Measurements from ENCODE around the gene B4GALT6.

B4GALT6 gene

DNA sequence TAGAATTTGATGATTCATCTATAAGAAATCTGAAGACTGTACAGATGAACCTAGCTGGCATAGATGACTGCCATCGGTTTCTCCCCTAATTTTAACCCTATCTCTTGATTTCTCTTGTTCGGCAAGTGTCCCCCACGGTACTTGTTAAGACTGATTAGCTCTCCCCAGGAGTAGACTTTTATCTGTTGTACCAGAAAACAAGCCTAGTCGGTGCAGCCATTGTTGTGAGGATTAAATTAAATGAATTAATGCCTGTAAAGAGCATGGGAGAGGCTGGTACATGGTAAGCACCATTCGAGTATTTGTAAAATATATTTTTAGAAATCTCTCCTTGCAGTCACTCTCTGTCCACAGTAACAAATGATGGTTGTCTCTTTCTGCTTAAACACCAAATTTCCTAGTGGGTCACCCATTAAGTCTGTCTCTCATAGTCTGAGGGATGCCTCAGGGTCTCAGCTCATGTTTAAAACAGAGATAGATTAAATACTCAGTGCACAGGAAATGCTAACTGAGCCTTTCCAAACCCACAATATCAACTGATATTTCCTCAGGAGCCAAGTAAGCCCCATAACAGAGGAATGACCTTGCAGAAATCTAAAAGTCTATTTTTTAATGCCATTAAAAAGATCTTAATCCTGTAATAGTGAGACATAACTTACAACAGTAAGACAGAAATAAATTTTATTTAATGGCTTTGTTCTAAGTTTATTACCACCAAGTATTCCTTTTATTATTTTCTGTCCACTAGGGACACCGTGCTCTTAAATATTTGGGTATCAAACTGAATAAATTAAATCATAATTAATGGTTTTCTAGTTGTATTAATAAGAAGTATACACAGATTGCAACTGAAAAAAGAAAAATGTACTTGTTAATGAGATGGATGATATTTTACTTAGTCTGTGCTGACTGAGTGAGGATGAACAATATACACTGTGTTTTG lies 2.9 kb upstream of the B4GALT6 start:
- DNase-seq (ENCODE audit: low read depth), result no peak

DNA sequence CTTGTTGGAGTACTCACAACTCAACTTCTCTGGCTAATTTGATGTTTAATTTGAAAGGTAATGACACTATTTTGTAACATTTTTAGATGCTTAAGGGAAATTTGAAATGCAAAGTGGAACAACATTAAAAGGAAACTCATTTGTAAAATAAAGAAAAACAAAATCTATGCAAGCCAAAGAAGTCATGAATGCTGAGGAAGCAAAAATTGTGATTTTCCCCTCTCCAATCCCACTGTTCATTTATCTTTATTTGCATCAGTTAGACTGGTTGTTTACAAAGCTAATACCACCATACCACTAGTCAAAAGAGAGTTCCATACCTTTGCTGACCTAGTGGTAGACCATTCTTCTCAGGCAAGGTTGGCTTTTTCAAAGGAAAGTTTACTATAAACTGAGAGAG lies 2.2 kb upstream of the B4GALT6 start:
- no peak for DNase-seq (ENCODE audit: low read depth)

DNA sequence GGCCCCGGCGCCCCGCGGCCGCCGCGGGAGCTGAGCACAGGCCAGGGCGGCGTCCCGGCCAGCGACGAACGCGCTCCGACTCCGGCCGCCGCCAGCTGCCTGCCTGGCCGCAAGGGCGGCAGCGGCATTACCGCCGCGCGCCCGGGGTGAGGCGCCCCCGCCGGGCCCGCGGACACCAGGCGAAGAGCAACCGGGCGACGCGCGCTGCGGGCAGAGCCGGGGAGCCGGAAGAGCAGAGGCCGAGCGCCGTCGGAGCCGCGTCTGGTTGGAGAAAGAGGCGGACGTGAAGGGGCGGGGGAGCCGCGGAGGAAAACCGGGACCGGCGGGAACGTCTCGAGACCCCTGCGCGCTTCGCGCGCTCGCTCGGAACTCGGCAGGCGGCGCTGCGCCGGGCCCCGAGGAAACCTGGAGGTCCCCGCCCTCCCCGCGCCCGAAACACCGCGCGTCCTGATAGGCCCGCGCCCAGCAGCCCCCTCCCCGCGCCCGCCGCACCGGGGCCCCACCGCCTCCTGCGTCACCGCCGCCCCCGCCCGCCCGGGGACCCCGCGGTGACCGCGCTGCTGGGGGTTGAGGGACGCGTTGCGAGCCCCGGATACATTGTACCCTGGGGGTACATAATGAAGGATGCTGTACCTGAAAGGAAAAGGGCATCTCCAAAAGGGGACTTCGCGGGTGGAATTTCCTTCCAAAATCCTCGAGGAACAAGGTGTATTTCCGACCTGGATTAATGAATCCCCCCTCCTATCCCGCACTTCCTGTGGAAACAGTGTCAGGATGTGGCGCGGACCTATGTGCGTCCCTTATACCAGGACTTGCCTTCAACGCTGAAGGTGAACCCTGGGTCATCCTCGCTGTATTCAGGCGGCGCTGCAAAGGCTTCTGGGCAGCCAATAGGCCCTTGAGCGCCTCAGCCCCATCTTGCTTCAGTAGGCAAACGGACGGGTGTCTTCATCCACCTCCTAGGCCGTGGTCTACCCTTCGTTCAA lies 1.0 kb upstream of the B4GALT6 start:
- DNase-seq (ENCODE audit: low read depth), result peak; percentile 11

DNA sequence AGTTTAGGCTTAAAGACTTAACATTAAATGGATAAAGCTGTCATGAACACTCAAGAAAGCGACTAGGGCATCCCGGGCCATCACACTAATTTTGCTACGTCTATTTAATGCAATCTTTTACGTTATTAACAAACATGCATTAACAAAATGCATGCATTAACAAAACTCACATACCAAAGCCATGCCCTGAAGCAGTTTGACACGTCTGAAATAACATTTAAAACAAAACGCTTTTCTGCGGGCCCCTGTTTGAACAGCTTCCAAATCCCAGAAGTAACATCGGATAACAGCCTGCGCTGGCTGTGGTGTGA lies 458 bp downstream of the B4GALT6 start:
- no peak for DNase-seq (ENCODE audit: low read depth)

DNA sequence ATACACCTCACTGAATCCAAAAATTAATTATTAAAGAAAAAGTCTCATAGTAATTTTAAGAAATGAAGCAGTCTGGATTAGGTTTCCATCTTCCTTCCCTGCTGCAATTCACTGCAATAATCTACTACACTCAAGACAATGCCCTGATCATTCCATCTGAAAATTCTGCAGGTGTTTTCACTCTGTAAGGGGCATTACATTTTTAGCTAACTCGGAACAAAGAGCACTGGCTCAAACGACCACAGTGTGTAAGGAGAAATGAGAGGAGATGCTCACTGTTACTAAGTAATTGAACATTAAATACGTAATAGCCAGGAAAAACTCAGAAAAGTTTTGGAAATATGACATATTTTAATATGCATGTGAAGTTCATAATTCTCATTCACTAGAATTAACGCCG lies 1.3 kb downstream of the B4GALT6 start:
- no peak for DNase-seq (ENCODE audit: low read depth)

DNA sequence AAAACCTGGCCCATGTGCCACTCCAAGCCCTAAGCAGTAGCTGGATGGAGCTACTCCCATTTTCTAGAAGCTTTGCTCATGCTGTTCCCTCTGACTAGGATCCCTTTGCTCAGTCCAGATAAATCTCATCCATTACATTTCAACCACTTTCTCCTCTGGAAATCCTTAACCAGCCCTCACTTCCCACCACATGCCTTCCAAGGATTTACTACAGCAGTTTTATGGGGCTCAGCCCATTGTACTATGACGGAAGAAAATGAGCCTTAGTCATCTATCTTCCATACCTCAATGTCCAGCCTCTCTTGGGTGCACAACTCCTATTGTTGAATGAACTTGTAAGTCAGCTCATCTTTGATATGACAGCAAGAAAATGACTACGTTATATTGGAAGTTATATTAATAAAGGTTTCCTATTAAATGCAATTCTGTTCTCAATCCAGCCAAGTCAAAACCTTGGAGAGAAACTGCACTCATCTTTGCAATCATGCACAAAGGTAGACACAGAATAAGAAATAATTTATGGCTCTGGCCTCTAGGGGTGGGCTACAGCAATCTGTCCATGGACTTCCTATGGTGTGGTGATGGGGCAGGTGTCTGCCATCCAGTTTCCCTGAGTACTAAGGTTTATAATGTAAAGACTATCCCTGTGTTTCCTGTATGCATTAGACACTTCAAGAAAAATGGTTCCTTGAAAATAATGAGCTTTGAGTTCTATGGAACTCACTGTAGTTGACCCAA lies 3.4 kb downstream of the B4GALT6 start:
- DNase-seq (ENCODE audit: low read depth), result no peak

DNA sequence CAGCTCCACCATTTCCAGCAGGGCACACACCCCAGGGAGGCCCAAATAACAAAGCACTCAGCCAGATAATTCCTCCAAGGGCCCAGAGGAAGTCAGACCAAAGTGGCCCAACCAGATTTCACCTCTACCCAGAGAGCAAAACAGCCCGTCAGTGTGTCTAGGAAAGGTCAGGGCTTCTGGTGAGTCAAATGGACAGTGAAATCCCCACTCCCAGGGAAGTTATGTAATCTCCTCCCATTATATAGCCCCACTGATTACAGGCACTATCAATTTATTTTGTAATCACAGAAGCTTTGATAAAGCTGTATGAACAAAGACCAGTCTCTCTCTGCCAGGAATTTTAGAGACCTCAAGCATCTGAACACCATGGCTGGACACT lies 4.0 kb downstream of the B4GALT6 start:
- DNase-seq (ENCODE audit: low read depth), result no peak

DNA sequence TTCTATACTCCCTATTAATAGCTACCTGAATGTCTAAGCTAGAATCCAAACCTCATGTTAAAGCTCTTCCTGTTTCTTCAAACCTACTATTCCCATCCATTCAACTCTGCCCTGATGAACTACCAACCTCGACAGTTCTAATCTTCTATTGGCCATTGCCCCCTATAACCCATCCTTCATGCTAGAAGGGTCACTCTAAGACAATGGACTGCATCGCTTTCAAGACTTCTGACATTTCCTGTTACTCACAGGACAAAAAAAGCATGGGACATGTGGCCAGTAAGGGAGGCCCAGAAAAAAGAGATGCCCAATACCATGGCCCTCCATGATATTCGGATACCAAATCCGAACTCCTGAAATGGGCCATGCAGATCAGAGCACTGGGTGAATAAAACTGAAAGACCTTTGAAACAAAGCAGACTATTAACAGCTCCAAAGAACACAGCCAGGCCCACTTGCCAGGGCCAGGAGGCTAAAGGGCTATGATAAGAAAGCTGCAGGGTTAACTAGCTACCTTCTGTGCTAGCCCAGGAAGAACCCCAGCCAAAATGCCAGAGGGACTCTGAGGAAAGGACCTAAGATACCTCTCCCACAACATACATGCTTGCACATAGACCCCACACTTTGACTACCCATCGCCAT lies 4.5 kb downstream of the B4GALT6 start:
- no peak for DNase-seq (ENCODE audit: low read depth)

DNA sequence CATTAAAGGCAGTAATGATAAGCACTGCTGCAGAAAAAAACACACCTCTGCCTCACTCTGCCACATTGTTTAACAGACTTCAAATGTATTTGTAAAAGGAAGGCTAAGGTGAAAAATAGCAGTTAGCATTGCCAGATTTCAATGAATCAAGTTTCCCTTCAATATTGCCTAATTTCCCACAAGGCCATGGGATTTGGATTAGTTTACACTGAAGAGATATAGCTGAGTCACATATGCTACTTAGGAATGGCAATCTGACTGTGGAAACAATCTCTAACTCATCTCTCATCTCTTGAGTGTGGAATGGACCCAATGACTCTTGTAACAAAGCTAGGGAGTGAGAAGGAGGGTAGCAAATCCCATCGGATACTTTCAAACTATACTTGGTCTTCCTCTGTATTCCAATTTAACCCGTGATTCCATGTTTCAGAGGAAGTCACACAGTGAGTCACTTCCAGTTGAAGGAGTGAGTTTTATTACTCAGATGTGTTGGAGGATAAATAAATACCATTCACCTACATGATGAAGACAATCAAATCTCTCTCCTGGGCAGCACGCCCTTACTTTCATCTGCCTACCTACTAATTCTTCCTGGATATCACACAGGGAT lies 5.1 kb downstream of the B4GALT6 start:
- peak; percentile 15 for DNase-seq (ENCODE audit: low read depth)

DNA sequence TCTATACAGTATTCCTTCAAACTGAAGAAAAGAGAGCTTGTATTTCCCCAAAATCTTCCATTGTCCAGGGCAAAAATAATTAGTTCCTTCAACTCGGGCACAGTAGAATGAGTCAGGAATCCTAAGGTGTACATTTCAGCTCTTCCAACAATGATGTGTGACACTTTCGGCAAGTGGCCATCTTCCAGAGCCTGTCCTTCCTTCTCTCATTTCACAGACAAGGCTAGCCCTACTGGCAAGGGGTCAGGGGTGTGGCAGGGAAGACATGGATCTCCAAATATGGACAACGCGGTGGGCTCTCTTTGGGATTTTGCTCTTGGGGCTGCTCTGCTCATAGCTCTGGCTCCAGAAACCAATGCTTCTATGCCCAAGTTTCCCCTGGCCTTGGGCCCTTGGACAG lies 6.0 kb downstream of the B4GALT6 start:
- no peak for DNase-seq (ENCODE audit: low read depth)

DNA sequence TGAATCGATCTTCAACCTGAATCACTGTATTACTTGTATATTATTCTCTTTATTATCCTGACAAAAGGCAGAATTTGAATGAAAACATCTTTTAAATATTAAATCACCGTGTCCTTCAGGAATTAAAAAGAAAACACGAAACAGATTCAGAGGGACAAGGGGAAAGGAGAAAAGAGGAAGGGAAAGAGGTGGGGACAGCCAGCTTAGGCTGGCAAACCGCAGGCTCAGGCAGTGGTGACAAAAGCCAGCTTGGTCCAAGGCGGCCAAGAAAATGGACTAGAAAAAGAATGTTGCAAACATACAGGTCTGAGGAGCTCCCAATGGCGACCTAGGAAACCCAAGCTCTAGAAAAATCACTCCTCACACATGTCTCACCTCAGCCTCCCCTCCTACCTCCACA lies 6.8 kb downstream of the B4GALT6 start:
- DNase-seq (ENCODE audit: low read depth), result no peak

DNA sequence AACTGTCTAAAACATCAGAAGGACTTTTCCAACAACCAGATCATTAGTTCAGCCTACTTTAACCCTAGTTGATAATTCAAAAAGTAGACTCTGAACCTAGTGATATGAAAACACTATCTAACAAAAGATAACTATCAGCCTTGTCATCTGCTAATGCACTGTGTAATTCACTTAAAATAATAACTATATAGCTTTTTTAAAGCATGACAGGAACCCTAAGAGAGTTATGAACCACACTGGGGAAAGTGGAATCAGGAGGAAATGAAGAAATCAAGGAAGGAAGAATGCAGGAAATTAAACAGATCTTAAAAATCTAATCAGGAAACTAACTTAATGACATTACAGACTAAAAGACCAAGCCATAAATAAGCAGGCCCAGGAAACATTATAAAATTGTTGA lies 9.0 kb downstream of the B4GALT6 start:
- no peak for DNase-seq (ENCODE audit: low read depth)

DNA sequence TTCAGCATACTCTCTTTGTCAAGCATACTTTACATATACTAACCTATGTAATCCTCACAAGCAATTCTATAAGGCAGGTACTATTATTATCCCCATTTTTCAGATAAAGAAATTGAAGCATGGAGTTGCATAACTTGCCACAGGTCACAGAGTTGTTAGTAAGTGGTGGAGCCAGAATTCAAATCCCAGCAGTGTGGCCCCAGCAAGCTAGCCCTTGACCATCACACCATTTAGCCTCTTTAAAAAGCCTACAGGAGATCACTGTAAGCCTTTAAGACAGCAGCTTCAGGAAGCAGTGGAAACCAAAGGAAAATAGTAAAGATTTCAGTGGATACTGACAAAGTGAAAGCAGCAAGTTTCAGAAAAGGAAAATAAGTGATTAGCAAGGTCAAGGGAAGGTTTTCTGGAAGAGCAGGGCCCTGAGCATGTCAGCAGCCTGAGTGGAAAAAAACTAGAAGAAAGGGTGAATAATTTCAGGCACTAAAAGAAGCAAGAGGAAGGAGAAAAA lies 11.7 kb downstream of the B4GALT6 start:
- no peak for DNase-seq (ENCODE audit: low read depth)

DNA sequence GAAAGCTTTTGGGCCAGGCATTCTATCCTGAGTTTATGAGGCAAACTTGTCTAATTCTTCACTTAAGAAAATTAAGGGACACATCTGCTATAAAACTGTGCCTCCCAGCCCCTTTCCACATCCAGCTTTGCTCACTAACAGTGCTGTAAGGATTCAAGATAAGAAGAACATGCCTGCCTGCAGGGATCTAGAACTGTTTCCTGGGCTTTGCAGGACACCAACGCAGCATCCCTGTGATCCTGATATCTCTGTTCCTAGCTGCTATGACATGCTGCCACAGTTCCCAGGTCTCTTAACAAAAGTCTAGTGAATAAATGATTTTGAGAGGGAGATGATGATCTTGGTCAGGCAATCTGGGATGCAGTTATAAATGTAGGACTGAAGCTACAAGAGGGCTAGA lies 12.4 kb downstream of the B4GALT6 start:
- no peak for DNase-seq (ENCODE audit: low read depth)

DNA sequence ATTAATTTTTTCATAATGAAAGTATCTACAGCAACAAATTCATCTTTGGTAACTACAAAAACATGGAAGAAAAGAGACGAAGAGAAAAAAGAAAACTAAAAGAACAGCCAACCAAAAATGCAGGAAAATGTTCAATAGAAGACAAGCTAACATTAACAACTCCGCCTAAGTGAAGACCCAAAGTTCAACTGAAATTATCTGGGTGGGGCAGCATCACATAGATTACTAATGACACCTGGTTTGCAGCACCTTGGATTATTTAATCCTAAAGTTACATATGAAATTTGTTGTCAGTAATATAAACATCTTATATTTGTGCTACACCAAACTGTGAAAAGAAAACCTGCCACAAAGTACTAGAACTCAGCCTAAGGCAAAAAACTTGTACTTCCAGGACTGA lies 14.8 kb downstream of the B4GALT6 start:
- no peak for DNase-seq (ENCODE audit: low read depth)

DNA sequence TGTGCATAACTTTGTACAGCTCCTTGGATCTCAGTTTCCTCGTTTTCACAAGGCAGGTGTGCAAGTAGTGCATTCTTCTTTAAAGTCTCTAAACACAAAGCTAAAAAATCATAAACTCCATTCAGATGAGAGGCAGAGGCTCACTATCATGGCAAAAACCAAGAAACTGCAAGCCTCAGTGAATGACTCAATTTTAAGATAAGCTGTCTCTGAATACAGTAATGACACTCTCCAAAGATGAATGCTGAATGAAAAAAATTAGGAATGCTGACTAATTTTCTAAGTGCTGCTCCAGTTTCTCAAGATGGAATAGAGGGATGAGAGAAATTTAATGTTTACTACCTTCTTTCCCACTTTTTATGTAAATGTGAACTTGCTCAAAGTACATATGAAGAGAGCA lies 17.2 kb downstream of the B4GALT6 start:
- DNase-seq (ENCODE audit: low read depth), result no peak

DNA sequence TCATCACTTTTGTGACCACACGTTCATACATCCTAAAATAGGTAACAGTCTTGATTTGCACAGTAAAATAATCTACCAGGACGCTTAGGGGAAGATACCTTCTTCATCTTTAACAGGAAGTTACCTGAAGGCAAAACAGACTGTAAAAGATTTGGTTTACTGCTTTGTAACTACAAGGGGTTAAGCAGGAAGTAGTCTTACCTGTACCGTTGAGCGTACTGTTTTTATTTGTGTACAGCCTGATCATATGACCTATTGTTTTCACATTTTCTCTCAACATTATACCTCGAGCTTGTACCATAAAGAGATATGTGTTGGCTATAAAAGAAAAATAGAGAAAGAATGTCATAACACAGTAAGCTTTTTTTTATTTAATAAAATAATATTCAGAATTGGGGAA lies 18.3 kb downstream of the B4GALT6 start:
- DNase-seq (ENCODE audit: low read depth), result no peak

DNA sequence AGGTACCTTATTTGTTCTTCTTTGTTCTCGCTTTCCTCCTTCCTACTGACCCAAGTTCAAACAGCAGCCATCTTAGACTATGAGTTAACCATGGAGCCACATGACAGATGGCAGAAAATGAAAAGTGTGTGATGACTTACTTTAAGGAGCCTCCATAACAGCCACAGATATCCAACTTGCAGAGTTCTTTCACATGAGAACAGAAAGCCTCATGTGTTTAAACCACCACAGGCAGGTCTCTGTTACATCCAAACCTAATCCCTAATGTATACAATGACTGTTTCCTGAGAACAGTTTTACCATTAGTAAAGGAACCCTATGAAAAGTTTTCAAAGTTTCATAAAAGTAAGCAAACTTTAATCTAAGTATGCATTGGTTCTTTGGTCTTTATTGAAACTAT lies 20.3 kb downstream of the B4GALT6 start:
- no peak for DNase-seq (ENCODE audit: low read depth)

DNA sequence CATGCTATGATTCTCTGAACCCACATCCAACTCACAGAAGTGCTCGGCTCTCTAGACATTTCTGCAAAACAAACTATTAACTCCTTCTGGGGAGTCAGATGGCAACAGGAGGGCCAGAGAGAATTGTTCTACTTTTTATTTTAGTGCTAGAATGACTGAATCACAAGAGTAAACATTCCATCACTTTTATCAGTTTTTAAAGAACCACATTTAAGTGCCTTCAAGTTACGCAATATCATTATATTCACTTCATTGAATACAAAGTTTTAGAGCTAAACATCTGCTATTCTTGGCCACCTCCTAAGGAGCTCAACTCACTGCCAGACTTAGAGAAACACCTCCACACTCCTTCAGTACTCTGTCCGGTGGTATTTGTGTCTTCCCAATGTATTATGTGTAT lies 22.4 kb downstream of the B4GALT6 start:
- DNase-seq (ENCODE audit: low read depth), result no peak

DNA sequence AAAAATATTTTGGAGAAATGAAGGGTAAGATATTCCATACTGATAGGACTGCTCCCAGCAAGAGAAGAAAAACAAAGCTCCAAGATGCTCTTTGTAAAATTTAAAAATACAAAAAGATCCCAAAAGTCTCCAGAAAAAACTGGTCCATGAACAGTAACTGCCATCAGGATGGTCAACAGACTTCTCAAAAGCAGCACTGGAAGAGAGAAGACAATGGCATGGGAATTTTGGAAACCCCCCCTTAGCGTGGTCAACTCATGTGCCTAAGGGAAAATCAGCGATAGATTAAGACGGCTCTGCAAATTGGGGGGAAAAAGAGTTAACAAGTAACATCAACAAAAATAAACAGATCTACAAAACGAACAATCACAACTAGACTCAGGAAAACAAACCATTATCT lies 23.6 kb downstream of the B4GALT6 start:
- no peak for DNase-seq (ENCODE audit: low read depth)

DNA sequence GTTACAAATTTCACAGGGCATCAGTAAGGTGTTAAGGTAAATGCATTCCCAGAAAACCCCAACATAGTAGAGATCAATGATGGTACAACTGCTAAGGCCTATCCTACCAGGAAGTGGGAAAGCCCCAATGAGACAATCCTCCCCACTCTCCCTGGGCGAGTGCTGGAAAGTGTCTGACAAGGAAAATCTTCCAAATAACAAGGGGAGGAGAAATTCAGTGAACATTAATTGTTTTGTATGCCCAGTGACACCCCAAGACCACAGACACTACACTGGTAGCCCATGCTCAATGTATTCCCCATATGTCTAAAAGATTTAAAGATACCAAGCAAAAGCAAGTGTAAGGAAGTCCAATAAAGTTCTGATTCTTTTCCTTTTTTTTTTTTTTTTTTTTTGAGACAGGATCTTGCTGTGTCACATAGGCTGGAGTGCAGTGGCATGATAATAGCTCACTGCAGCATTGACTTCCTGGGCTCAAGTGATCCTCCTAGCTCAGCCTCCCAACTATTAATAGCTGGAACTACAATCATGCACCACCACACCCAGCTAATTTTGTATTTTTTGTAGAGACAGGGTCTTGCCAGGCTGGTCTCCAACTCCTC lies 24.7 kb downstream of the B4GALT6 start:
- no peak for DNase-seq (ENCODE audit: low read depth)

Measured in HS-27A (cell line).